ENCODE measurements around the gene PTCD1. TPM values are rescaled to one million over a fixed set of nuclear protein-coding genes. Genes with fewer than 3 reads are reported as not detected.
"Not testable (repeated sequence)": the region's sequence is repeated elsewhere in the genome, so short reads cannot be mapped to it uniquely, and the experiment has no call there.

Gene PTCD1
- total and polyA plus RNA-seq, 2 experiments from 2014 or later = 2.8 to 5.2 TPM

GRCh38 chr7:99437946-99438572, 539 bp downstream of the PTCD1 start:
- Histone ChIP-seq H3K4me3 (peak overlapping the region; percentile 100), H3K27me3 (replicated peaks; ENCODE audit: insufficient read depth) (no peaks in the 10 kb centered on the region), H3K9ac (peak overlapping the region; percentile 92), H3K4me2 (ENCODE audit: unreplicated experiment) (peak overlapping the region; percentile 88), H3K36me3 (ENCODE audit: low read depth) (0 out of 2 replicates have a peak, but pooled peaks cover 6% of the 10 kb centered on the region), H4K20me1 (ENCODE audit: insufficient read depth) (no peaks in the 10 kb centered on the region), H3K4me1 (ENCODE audit: insufficient read depth) (peaks cover 6% of the 10 kb centered on the region; the same call in 1 of the 2 replicates), H3K79me2 (ENCODE audit: insufficient read depth) (peaks cover 61% of the 10 kb centered on the region), H3K9me3 (ENCODE audit: low read depth) (no peaks in the 10 kb centered on the region), H3F3A (ENCODE audit: insufficient read depth) (no peaks in the 10 kb centered on the region), H3K27ac (peak overlapping the region; percentile 54), H2AFZ (peak overlapping the region; percentile 99), H3K9me2 (ENCODE audit: insufficient read depth) (no peaks in the 10 kb centered on the region)
- in situ Hi-C loops (cut with MboI) = no loop called here
- TF ChIP-seq EZH2 (IDR thresholded peaks at IDR 0.05; ENCODE audit: insufficient read depth, poor library complexity, severe bottlenecking) (no peak), EZH2phosphoT487 (IDR thresholded peaks at IDR 0.05; ENCODE audit: insufficient read depth, low read depth) (no peak)
- DNase-seq = peak; percentile 41
- 18 to 22% methylated on average over 17 to 20 of the region's 20 CpGs for WGBS, 2 experiments (ENCODE audit: low coverage in 1 of 2, low lambda C conversion rate in 2 of 2, missing lambda C conversion rate in 2 of 2)

DNA sequence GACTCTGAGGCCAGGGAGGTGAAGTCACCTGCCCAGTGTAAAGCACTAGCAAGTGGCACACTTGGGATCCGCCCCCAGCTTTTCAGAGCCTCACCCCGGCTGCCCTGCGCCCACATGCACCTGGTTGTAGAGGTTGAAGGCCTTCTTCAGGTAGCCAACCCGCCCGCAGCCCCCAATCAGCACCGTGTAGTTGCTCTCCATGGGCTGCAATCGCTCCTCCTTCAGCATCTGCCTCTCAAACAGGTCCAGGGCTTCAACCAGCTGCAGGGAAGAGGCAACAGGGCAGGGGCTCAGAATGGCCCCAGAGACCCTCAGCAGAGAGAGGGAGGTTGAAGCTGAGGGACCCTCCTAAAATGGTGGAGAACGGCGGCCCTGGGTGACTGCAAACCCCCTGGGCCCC, 5.4 kb downstream of the PTCD1 start:
- Histone ChIP-seq H2AFZ (no peak overlapping the region), H3K4me2 (ENCODE audit: unreplicated experiment) (no peak overlapping the region), H3K4me3 (no peak overlapping the region), H3F3A (ENCODE audit: insufficient read depth) (no peaks in the 10 kb centered on the region), H4K20me1 (ENCODE audit: insufficient read depth) (no peaks in the 10 kb centered on the region), H3K36me3 (ENCODE audit: low read depth) (peaks cover 8% of the 10 kb centered on the region; the same call in 1 of the 2 replicates), H3K9me2 (ENCODE audit: insufficient read depth) (no peaks in the 10 kb centered on the region), H3K27me3 (replicated peaks; ENCODE audit: insufficient read depth) (no peaks in the 10 kb centered on the region), H3K9me3 (ENCODE audit: low read depth) (no peaks in the 10 kb centered on the region), H3K79me2 (ENCODE audit: insufficient read depth) (peaks cover 23% of the 10 kb centered on the region), H3K9ac (no peak overlapping the region), H3K27ac (no peak overlapping the region), H3K4me1 (ENCODE audit: insufficient read depth) (no peaks in the 10 kb centered on the region)
- no peak for TF ChIP-seq EZH2phosphoT487 (IDR thresholded peaks at IDR 0.05; ENCODE audit: insufficient read depth, low read depth)
- no peak for TF ChIP-seq EZH2 (IDR thresholded peaks at IDR 0.05; ENCODE audit: insufficient read depth, poor library complexity, severe bottlenecking)
- in situ Hi-C loops (cut with MboI) = no loop called here
- 89 to 91% methylated on average over 9 of the region's 9 CpGs for WGBS, 2 experiments (ENCODE audit: low coverage in 1 of 2, low lambda C conversion rate in 2 of 2, missing lambda C conversion rate in 2 of 2)
- DNase-seq = no peak

- H3K4me2 ChIP-seq (ENCODE audit: unreplicated experiment); H3K4me3 ChIP-seq; DNase-seq; H3F3A ChIP-seq (ENCODE audit: insufficient read depth); H2AFZ ChIP-seq; H3K36me3 ChIP-seq (ENCODE audit: low read depth); H3K27me3 ChIP-seq (replicated peaks; ENCODE audit: insufficient read depth); H3K4me1 ChIP-seq (ENCODE audit: insufficient read depth); H3K9me2 ChIP-seq (ENCODE audit: insufficient read depth); H3K27ac ChIP-seq; H3K9me3 ChIP-seq (ENCODE audit: low read depth); in situ Hi-C loops (cut with MboI); H4K20me1 ChIP-seq (ENCODE audit: insufficient read depth); H3K9ac ChIP-seq: not testable (repeated sequence)
- WGBS, 2 experiments (ENCODE audit: low coverage in 1 of 2, low lambda C conversion rate in 2 of 2, missing lambda C conversion rate in 2 of 2) = 89 to 90% methylated on average over 13 of the region's 13 CpGs
- H3K79me2 ChIP-seq (ENCODE audit: insufficient read depth) = peaks cover 11% of the 10 kb centered on the region
Measured at GRCh38 chr7:99431756-99432540, 6.7 kb downstream of the PTCD1 start.

DNA sequence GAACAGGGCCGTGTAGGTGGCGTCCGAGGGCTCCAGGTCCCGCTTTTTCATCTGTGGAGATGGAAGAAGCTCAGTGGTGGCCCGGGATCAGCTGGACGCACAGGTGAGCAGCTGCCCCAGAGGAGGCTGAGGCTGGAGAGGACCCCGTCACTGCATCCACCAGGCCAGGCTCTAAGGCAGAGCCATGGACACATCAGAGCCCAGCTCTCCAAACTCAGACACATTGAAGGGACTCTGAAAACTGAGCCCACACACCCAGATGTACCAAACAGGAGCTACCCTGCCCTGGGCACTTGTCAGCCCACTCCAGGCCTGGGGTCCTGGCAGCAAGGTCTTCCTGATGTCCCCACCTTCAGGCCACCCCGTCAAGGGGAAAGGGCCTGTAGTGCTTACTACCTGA, 8.8 kb downstream of the PTCD1 start:
- Histone ChIP-seq H4K20me1 (ENCODE audit: insufficient read depth) (no peaks in the 10 kb centered on the region), H3K4me2 (ENCODE audit: unreplicated experiment) (no peak overlapping the region), H3F3A (ENCODE audit: insufficient read depth) (no peaks in the 10 kb centered on the region), H3K36me3 (ENCODE audit: low read depth) (peaks cover 8% of the 10 kb centered on the region; the same call in 1 of the 2 replicates), H2AFZ (no peak overlapping the region), H3K79me2 (ENCODE audit: insufficient read depth) (no peaks in the 10 kb centered on the region), H3K9ac (no peak overlapping the region), H3K27ac (no peak overlapping the region), H3K9me2 (ENCODE audit: insufficient read depth) (no peaks in the 10 kb centered on the region), H3K9me3 (ENCODE audit: low read depth) (no peaks in the 10 kb centered on the region), H3K4me3 (no peak overlapping the region), H3K4me1 (ENCODE audit: insufficient read depth) (no peaks in the 10 kb centered on the region), H3K27me3 (replicated peaks; ENCODE audit: insufficient read depth) (no peaks in the 10 kb centered on the region)
- DNase-seq = no peak
- WGBS, 2 experiments (ENCODE audit: low coverage in 1 of 2, low lambda C conversion rate in 2 of 2, missing lambda C conversion rate in 2 of 2) = 91 to 92% methylated on average over 8 of the region's 8 CpGs
- in situ Hi-C loops (cut with MboI) = no loop called here
- TF ChIP-seq EZH2phosphoT487 (IDR thresholded peaks at IDR 0.05; ENCODE audit: insufficient read depth, low read depth) (no peak), EZH2 (IDR thresholded peaks at IDR 0.05; ENCODE audit: insufficient read depth, poor library complexity, severe bottlenecking) (no peak)

Data from GM23248 (cell line).